ENCODE data around the gene PCDH9.

Gene PCDH9

GRCh38 chr13:66461021-66461420 lies 769.1 kb downstream of the PCDH9 start:
- no peak overlapping the region for H3K4me3 ChIP-seq (ENCODE audit: low read length)
- no peak for TF ChIP-seq CTCF (IDR thresholded peaks at IDR 0.05; ENCODE audit: insufficient read depth, low read depth, low read length, missing control alignments)
- no peak for DNase-seq (ENCODE audit: low read depth)

- no peak for DNase-seq (ENCODE audit: low read depth)
- H3K4me3 ChIP-seq (ENCODE audit: low read length), result no peak overlapping the region
- TF ChIP-seq CTCF (IDR thresholded peaks at IDR 0.05; ENCODE audit: insufficient read depth, low read depth, low read length, missing control alignments), result no peak
Observed at GRCh38 chr13:66459634-66460033, 770.5 kb downstream of the PCDH9 start.

- DNase-seq (ENCODE audit: low read depth), result no peak
- H3K4me3 ChIP-seq (ENCODE audit: low read length), result no peak overlapping the region
- no peak for TF ChIP-seq CTCF (IDR thresholded peaks at IDR 0.05; ENCODE audit: insufficient read depth, low read depth, low read length, missing control alignments)
Observed at GRCh38 chr13:66459143-66459542, 771.0 kb downstream of the PCDH9 start.

GRCh38 chr13:66446413-66446812 lies 783.7 kb downstream of the PCDH9 start:
- peak; percentile 62 for DNase-seq (ENCODE audit: low read depth)

GRCh38 chr13:66443926-66444325 lies 786.2 kb downstream of the PCDH9 start:
- H3K4me3 ChIP-seq (ENCODE audit: low read length), result no peak overlapping the region
- TF ChIP-seq CTCF (IDR thresholded peaks at IDR 0.05; ENCODE audit: insufficient read depth, low read depth, low read length, missing control alignments), result no peak
- no peak for DNase-seq (ENCODE audit: low read depth)

More at GRCh38 chr13:66446413-66446812, 783.7 kb downstream of the PCDH9 start:
- no peak for TF ChIP-seq CTCF (IDR thresholded peaks at IDR 0.05; ENCODE audit: insufficient read depth, low read depth, low read length, missing control alignments)
- no peak overlapping the region for H3K4me3 ChIP-seq (ENCODE audit: low read length)

GRCh38 chr13:66440938-66441337 lies 789.2 kb downstream of the PCDH9 start:
- TF ChIP-seq CTCF (IDR thresholded peaks at IDR 0.05; ENCODE audit: insufficient read depth, low read depth, low read length, missing control alignments), result no peak
- DNase-seq (ENCODE audit: low read depth), result no peak

GRCh38 chr13:66430728-66431127 lies 799.4 kb downstream of the PCDH9 start:
- no peak for DNase-seq (ENCODE audit: low read depth)
- no peak for TF ChIP-seq CTCF (IDR thresholded peaks at IDR 0.05; ENCODE audit: insufficient read depth, low read depth, low read length, missing control alignments)

More at GRCh38 chr13:66440938-66441337, 789.2 kb downstream of the PCDH9 start:
- no peak overlapping the region for H3K4me3 ChIP-seq (ENCODE audit: low read length)

More at GRCh38 chr13:66430728-66431127, 799.4 kb downstream of the PCDH9 start:
- H3K4me3 ChIP-seq (ENCODE audit: low read length), result no peak overlapping the region

Data from epithelial cell of esophagus (primary cell).